ENCODE data around the gene VPS37B.

The VPS37B gene

GRCh38 chr12:122841544-122842321, 54.2 kb downstream of the VPS37B start:
- TF ChIP-seq GATA3 (IDR thresholded peaks at IDR 0.05; ENCODE audit: low read depth, low read length) = no peak
- no peak for TF ChIP-seq GATA2 (IDR thresholded peaks at IDR 0.05; ENCODE audit: low read depth, low read length)

GRCh38 chr12:122840580-122841513, 55.1 kb downstream of the VPS37B start:
- TF ChIP-seq GATA2 (IDR thresholded peaks at IDR 0.05; ENCODE audit: low read depth, low read length) (no peak), GATA3 (IDR thresholded peaks at IDR 0.05; ENCODE audit: low read depth, low read length) (no peak)

GRCh38 chr12:122839907-122840554, 55.9 kb downstream of the VPS37B start:
- TF ChIP-seq GATA3 (IDR thresholded peaks at IDR 0.05; ENCODE audit: low read depth, low read length) = no peak
- TF ChIP-seq GATA2 (IDR thresholded peaks at IDR 0.05; ENCODE audit: low read depth, low read length) = no peak

GRCh38 chr12:122838841-122839240, 57.1 kb downstream of the VPS37B start:
- no peak for TF ChIP-seq GATA2 (IDR thresholded peaks at IDR 0.05; ENCODE audit: low read depth, low read length)

GRCh38 chr12:122837306-122838265, 58.3 kb downstream of the VPS37B start:
- TF ChIP-seq GATA3 (IDR thresholded peaks at IDR 0.05; ENCODE audit: low read depth, low read length) = no peak
- TF ChIP-seq GATA2 (IDR thresholded peaks at IDR 0.05; ENCODE audit: low read depth, low read length) = no peak

- TF ChIP-seq GATA2 (IDR thresholded peaks at IDR 0.05; ENCODE audit: low read depth, low read length) (no peak), GATA3 (IDR thresholded peaks at IDR 0.05; ENCODE audit: low read depth, low read length) (no peak)
These were observed 59.6 kb downstream of the VPS37B start for GRCh38 chr12:122836027-122836921.

- no peak for TF ChIP-seq GATA3 (IDR thresholded peaks at IDR 0.05; ENCODE audit: low read depth, low read length)
- no peak for TF ChIP-seq GATA2 (IDR thresholded peaks at IDR 0.05; ENCODE audit: low read depth, low read length)
These were observed 60.2 kb downstream of the VPS37B start for GRCh38 chr12:122835750-122836026.

- TF ChIP-seq GATA3 (IDR thresholded peaks at IDR 0.05; ENCODE audit: low read depth, low read length) (no peak), GATA2 (IDR thresholded peaks at IDR 0.05; ENCODE audit: low read depth, low read length) (no peak)
These were observed 60.8 kb downstream of the VPS37B start, which contains the start of gene HIP1R for GRCh38 chr12:122834921-122835749. Gene HIP1R, plus strand, starts transcription at chr12:122835457. Its CDS starts 94 bp downstream, at chr12:122835551.

- TF ChIP-seq GATA3 (IDR thresholded peaks at IDR 0.05; ENCODE audit: low read depth, low read length) = no peak
- TF ChIP-seq GATA2 (IDR thresholded peaks at IDR 0.05; ENCODE audit: low read depth, low read length) = no peak
These were observed 61.6 kb downstream of the VPS37B start for GRCh38 chr12:122834104-122834920.

- no peak for TF ChIP-seq GATA2 (IDR thresholded peaks at IDR 0.05; ENCODE audit: low read depth, low read length)
- TF ChIP-seq GATA3 (IDR thresholded peaks at IDR 0.05; ENCODE audit: low read depth, low read length) = no peak
These were observed 65.3 kb downstream of the VPS37B start for GRCh38 chr12:122830517-122831214.
